ENCODE data around the gene APOA1.

The APOA1 gene

GRCh38 chr11:116847612-116848011 lies 10.2 kb upstream of the APOA1 start:
- TF ChIP-seq NFRKB (IDR thresholded peaks at IDR 0.05) (no peak), FOXK2 (IDR thresholded peaks at IDR 0.05) (no peak), ZNF384 (IDR thresholded peaks at IDR 0.05) (no peak), TARDBP (IDR thresholded peaks at IDR 0.05) (no peak), FOXA1 (IDR thresholded peaks at IDR 0.05) (no peak), FOXM1 (IDR thresholded peaks at IDR 0.05; ENCODE audit: borderline replicate concordance) (no peak), L3MBTL2 (conservative IDR thresholded peaks at IDR 0.05) (no peak), PKNOX1 (IDR thresholded peaks at IDR 0.05) (no peak), ELF4 (IDR thresholded peaks at IDR 0.05) (no peak), CTBP1 (IDR thresholded peaks at IDR 0.05; ENCODE audit: borderline replicate concordance) (no peak), ARNT (IDR thresholded peaks at IDR 0.05) (no peak), SUZ12 (IDR thresholded peaks at IDR 0.05) (no peak), LEF1 (IDR thresholded peaks at IDR 0.05; ENCODE audit: borderline replicate concordance) (no peak)
- POLR2A ChIA-PET: interaction anchor here (0.7 kb wide), 1 partner anchor 19 kb away, joined by 3 read pairs; no protein-coding TSS in a partner anchor
- CTCF ChIA-PET: no interaction called here
- no peak for DNase-seq (ENCODE audit: extremely low spot score)

- POLR2A ChIA-PET: no interaction called here
- CTCF ChIA-PET: no interaction called here
These were observed 7.3 kb upstream of the APOA1 start for GRCh38 chr11:116844722-116845121.

GRCh38 chr11:116843661-116844060 lies 6.2 kb upstream of the APOA1 start:
- POLR2A ChIA-PET: no interaction called here
- TF ChIP-seq TARDBP (IDR thresholded peaks at IDR 0.05) (no peak), FOXM1 (IDR thresholded peaks at IDR 0.05; ENCODE audit: borderline replicate concordance) (no peak), NFRKB (IDR thresholded peaks at IDR 0.05) (no peak), LEF1 (IDR thresholded peaks at IDR 0.05; ENCODE audit: borderline replicate concordance) (no peak), BHLHE40 (IDR thresholded peaks at IDR 0.05; ENCODE audit: borderline replicate concordance) (no peak), HDGF (IDR thresholded peaks at IDR 0.05; ENCODE audit: borderline replicate concordance) (no peak), ZNF384 (IDR thresholded peaks at IDR 0.05) (no peak), FOXA1 (IDR thresholded peaks at IDR 0.05) (no peak), SUZ12 (IDR thresholded peaks at IDR 0.05) (no peak), L3MBTL2 (conservative IDR thresholded peaks at IDR 0.05) (no peak), PKNOX1 (IDR thresholded peaks at IDR 0.05) (no peak), CTBP1 (IDR thresholded peaks at IDR 0.05; ENCODE audit: borderline replicate concordance) (no peak)
- CTCF ChIA-PET: no interaction called here
- no peak for DNase-seq (ENCODE audit: extremely low spot score)

More at GRCh38 chr11:116844722-116845121, 7.3 kb upstream of the APOA1 start:
- TF ChIP-seq FOXK2 (IDR thresholded peaks at IDR 0.05) (no peak), SUZ12 (IDR thresholded peaks at IDR 0.05) (no peak), NFRKB (IDR thresholded peaks at IDR 0.05) (no peak), BHLHE40 (IDR thresholded peaks at IDR 0.05; ENCODE audit: borderline replicate concordance) (no peak), FOXM1 (IDR thresholded peaks at IDR 0.05; ENCODE audit: borderline replicate concordance) (no peak), SP1 (IDR thresholded peaks at IDR 0.05) (no peak), PKNOX1 (IDR thresholded peaks at IDR 0.05) (no peak), CTBP1 (IDR thresholded peaks at IDR 0.05; ENCODE audit: borderline replicate concordance) (no peak)
- DNase-seq (ENCODE audit: extremely low spot score): no peak

- DNase-seq (ENCODE audit: extremely low spot score): no peak
- CTCF ChIA-PET: no interaction called here
- TF ChIP-seq ELF4 (IDR thresholded peaks at IDR 0.05) (no peak), NFRKB (IDR thresholded peaks at IDR 0.05) (no peak), SP1 (IDR thresholded peaks at IDR 0.05) (no peak), HDGF (IDR thresholded peaks at IDR 0.05; ENCODE audit: borderline replicate concordance) (no peak), FOXM1 (IDR thresholded peaks at IDR 0.05; ENCODE audit: borderline replicate concordance) (no peak), BHLHE40 (IDR thresholded peaks at IDR 0.05; ENCODE audit: borderline replicate concordance) (no peak), TARDBP (IDR thresholded peaks at IDR 0.05) (no peak), SUZ12 (IDR thresholded peaks at IDR 0.05) (no peak), PKNOX1 (IDR thresholded peaks at IDR 0.05) (no peak), ARNT (IDR thresholded peaks at IDR 0.05) (no peak), LEF1 (IDR thresholded peaks at IDR 0.05; ENCODE audit: borderline replicate concordance) (no peak)
- POLR2A ChIA-PET: no interaction called here
These were observed 5.5 kb upstream of the APOA1 start for GRCh38 chr11:116842909-116843308.

- POLR2A ChIA-PET: no interaction called here
- DNase-seq (ENCODE audit: extremely low spot score): no peak
- TF ChIP-seq SUZ12 (IDR thresholded peaks at IDR 0.05) (no peak), NFRKB (IDR thresholded peaks at IDR 0.05) (no peak), ZNF384 (IDR thresholded peaks at IDR 0.05) (no peak), L3MBTL2 (conservative IDR thresholded peaks at IDR 0.05) (no peak), HDGF (IDR thresholded peaks at IDR 0.05; ENCODE audit: borderline replicate concordance) (no peak), SP1 (IDR thresholded peaks at IDR 0.05) (no peak), LEF1 (IDR thresholded peaks at IDR 0.05; ENCODE audit: borderline replicate concordance) (no peak)
- CTCF ChIA-PET: no interaction called here
These were observed 4.7 kb upstream of the APOA1 start for GRCh38 chr11:116842117-116842516.

GRCh38 chr11:116840746-116841296 lies 3.4 kb upstream of the APOA1 start:
- TF ChIP-seq ELF4 (IDR thresholded peaks at IDR 0.05): no peak
- TF ChIP-seq ZNF384 (IDR thresholded peaks at IDR 0.05): no peak
- no peak for TF ChIP-seq TARDBP (IDR thresholded peaks at IDR 0.05)
- no peak for TF ChIP-seq SUZ12 (IDR thresholded peaks at IDR 0.05)
- TF ChIP-seq FOXM1 (IDR thresholded peaks at IDR 0.05; ENCODE audit: borderline replicate concordance): no peak
- no peak for TF ChIP-seq PKNOX1 (IDR thresholded peaks at IDR 0.05)
- TF ChIP-seq FOXA1 (IDR thresholded peaks at IDR 0.05): no peak
- TF ChIP-seq NFRKB (IDR thresholded peaks at IDR 0.05): no peak
- TF ChIP-seq SP1 (IDR thresholded peaks at IDR 0.05): no peak
- no peak for TF ChIP-seq ARNT (IDR thresholded peaks at IDR 0.05)
- no peak for TF ChIP-seq HDGF (IDR thresholded peaks at IDR 0.05; ENCODE audit: borderline replicate concordance)
- no peak for TF ChIP-seq L3MBTL2 (conservative IDR thresholded peaks at IDR 0.05)
- ChIA-PET CTCF (interaction anchor here (0.6 to 0.7 kb wide), 2 partner anchors 32 to 40 kb away, joined by 3 to 11 read pairs; no protein-coding TSS in a partner anchor), POLR2A (no interaction called here)
- DNase-seq (ENCODE audit: extremely low spot score): no peak

Measured in HEK293T (cell line).